ENCODE results near the gene ZNF319.
A peak's percentile ranks its signal among the peaks of the same experiment; 100 is the strongest.

The ZNF319 gene

GRCh38 chr16:57961538-57961937, 38.9 kb downstream of the ZNF319 start:
- DNase-seq, result peak in 1 of 10 donors; percentile 3
- intact Hi-C loops (cut with DNase I), result no loop called here

GRCh38 chr16:57960826-57961472, 39.5 kb downstream of the ZNF319 start:
- intact Hi-C loops (cut with DNase I), result no loop called here
- DNase-seq, result peak in 2 of 10 donors; percentile 49 to 65

GRCh38 chr16:57960310-57960709, 40.2 kb downstream of the ZNF319 start:
- intact Hi-C loops (cut with DNase I), result no loop called here
- peak in 2 of 10 donors; percentile 51 to 67 for DNase-seq

DNA sequence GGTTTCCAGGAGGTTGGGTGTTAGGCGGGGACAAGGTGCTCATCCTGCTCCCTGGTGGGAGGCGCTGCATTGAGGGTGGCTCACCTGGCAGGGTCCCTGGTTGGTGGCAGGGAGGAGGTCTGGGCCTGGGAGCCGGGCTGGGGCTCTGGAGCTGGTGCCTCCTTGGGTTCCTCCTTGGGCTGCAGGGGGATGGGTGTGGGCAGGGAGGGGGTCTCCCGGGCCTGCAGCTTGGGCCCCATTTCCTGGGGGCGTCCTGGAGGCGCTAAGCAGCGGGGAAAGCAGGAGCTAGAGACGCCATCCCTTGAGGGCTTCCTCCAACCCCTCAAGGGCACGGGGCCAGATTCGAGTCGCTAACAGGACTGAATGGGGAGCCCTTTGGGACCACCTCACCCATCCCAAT, 40.7 kb downstream of the ZNF319 start:
- DNase-seq, result peak in 2 of 10 donors; percentile 69 to 72
- intact Hi-C loops (cut with DNase I), result no loop called here

- intact Hi-C loops (cut with DNase I), result no loop called here
- DNase-seq, result peak in 2 of 10 donors; percentile 3 to 9
These were observed 41.4 kb downstream of the ZNF319 start for GRCh38 chr16:57959121-57959520.

GRCh38 chr16:57958544-57958943, 41.9 kb downstream of the ZNF319 start:
- intact Hi-C loops (cut with DNase I), result no loop called here
- peak in 2 of 10 donors; percentile 19 to 20 for DNase-seq

GRCh38 chr16:57957673-57958392, 42.6 kb downstream of the ZNF319 start:
- intact Hi-C loops (cut with DNase I), result no loop called here
- DNase-seq, result peak in 1 of 10 donors; percentile 66

- peak in 2 of 10 donors; percentile 27 to 75 for DNase-seq
- intact Hi-C loops (cut with DNase I), result no loop called here
These were observed 43.4 kb downstream of the ZNF319 start for GRCh38 chr16:57956924-57957672.

DNA sequence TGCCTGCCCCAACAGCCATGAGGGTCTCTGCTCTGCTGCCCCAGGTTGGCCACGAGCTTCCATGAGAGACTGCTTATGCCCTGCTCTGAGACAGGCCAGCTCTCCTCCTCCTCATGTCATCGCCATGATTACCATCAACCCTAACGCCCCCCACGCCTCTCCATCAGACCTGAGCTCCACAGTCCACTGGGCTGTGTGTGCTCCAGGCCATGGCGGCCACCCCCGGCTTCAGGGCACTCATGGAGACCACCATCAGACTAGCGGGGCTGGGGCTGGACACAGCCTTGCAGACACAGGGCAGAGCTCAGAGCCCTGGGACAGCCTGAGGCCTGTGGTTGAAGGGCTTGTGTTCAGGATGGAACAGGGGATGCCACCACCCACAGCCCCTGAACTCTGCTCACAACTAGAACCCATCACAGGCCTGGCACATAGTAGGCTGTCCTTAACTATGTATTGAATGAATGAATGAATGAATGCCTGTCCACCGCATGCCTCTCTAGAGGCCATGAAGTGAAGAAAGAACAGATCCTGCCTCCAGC, 44.1 kb downstream of the ZNF319 start:
- DNase-seq, result peak in 1 of 10 donors; percentile 51
- intact Hi-C loops (cut with DNase I), result no loop called here

DNA sequence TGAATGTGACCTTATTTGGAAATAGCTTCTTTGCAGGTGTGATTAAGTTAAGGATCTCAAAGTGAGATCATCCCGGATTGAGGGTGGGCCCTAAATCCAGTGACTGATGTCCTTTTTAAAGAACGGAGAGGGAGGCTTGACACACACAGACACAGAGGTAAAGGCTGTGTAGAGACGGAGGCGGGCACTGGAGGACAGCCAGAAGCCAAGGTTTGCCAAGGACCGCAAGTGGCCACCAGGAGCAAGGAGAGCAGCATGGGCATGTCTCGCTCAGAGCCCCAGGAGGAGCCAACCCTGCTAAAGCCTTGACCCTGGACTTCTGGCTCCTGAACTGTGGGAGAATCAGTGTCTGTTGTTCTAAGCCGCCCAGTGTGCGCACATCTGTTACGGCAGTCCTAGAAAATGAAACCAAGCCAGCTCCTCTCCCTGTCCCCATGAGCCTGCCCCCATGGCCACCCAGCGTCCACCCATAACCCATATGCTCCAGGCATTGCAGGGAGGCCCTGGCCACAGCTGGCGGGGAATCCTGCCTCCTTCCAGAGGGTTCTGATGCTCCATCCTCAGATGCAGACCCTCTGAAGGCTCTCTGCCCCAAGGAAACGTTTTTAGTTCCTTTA, 44.8 kb downstream of the ZNF319 start:
- DNase-seq, result peak in 2 of 10 donors; percentile 52 to 59
- intact Hi-C loops (cut with DNase I), result no loop called here

DNA sequence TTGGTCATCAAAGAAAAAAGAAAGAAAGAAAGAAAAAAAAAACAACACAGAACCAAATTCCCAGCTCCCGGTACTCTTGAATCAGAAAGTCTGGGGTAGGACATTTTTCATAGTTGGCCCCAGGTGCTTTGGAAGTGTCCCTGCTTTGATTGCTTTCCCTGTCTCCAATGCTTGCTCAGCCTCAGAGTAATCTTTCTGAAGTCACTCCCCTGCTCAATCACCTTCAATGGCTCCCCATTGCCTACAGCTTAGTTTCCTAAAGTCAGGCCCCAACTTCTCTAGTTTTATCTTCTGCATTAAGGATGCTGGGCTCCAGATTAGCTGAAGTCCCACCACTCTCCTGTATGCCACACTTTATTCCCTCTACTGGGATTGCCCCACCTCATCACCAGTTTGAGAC, 46.6 kb downstream of the ZNF319 start:
- peak in 1 of 10 donors; percentile 0 for DNase-seq
- intact Hi-C loops (cut with DNase I), result no loop called here

GRCh38 chr16:57952909-57953308, 47.6 kb downstream of the ZNF319 start:
- peak in 2 of 10 donors; percentile 69 for DNase-seq
- intact Hi-C loops (cut with DNase I), result no loop called here

DNA sequence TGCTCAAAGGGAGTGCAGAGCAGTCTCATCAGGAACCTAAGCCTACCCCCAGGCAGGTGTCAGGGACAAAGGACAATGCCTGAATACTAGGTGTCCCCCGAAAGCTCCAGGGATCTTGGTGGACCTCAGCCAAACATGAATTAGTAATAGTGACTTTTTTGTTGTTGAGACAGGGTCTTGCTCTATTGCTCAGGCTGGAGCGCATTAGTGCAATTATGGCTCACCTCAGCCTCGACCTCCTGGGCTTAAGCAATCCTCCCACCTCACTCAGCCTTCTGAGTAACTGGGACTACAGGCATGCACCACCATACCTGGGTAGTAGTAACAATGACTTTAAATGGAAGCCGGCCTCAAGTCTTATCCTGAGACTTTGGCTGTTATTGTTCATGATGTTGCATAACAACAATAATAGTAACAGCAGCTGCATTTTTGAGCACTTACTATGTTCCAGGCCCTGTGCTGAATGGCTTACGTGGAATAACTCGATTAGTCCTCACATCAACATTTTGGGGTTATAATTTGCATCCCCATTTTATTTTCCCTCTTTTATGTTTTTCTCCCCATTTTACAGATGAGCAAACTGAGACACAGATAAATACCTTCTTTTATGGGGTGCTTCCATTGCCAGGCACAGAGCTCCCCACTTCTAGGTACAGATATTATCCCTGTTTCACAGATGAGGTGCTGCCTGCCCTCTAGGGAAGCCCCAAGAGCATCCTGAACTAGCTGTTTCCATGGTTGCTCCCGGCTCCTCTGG, 49.1 kb downstream of the ZNF319 start:
- intact Hi-C loops (cut with DNase I), result no loop called here
- DNase-seq, result peak in 1 of 10 donors; percentile 30

DNA sequence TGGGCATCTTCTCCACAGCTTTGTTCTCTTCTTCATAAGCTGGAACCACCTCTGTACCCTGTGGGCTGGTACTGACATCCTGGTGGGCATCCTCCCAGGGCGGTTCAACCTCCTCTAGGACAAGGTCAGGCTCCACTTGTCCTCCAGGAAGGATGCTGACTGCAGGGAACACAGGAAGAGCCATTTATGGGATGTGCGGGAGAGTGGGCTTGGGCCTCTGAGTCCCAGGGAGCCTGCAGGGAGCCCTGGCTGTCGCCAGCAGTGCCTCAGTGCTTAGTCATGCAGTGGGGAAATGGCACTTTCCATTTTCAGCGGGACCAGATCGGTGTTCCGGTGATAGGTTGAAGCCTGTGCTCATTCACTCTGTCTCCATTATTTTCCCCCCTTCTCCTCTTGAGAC, 50.1 kb downstream of the ZNF319 start:
- intact Hi-C loops (cut with DNase I), result no loop called here

DNA sequence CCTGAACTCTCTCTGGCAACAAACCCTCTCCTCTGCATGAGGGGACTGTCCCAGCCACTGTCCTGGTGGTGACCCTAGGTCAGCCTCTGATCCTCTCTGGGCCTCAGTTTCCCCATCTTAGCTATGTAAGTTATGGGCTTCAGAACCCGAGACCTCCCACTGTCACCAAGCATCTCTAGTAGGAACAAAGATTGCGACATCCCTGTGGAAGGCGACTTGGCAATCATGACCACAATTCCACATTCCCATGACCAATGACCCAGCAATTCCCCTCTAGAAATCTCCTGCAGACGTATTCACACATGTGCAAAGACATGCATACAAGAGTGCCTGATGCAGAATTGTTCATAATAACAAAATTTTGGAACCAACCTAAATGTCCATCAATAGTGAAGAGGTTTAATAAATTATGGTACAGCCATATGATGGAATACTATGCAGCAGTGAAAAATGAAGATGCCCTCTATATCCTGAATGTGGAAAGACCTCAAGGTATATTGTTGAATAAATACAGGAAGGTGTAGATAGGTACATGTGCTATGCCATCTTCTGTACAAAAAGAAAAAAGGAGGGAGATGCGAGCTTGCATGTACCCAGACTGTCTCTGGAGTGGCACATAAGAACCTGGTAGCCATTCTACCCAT, 50.8 kb downstream of the ZNF319 start:
- DNase-seq, result peak in 1 of 10 donors; percentile 42
- intact Hi-C loops (cut with DNase I), result no loop called here

More for the DNA sequence above, 50.1 kb downstream of the ZNF319 start:
- peak in 2 of 10 donors; percentile 69 to 79 for DNase-seq

DNA sequence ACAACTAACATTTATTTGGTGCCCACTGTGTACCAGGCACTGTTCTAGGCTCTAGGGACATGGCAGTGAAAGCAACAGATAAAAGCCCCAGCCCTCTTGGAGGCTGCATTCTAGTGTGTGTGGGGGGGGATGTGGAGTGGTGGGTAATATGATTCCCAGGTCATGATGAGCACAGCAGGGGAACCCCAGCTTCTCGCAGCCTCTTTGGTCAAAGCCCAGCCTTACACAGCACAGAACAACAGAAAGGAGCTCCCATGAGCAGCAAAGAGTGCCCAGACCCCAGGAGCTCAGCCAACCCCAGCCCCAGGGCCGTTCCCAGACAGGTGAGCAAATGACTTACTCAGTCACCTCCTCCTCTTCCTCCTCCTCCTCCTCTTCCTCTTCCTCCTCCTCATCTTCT, 51.5 kb downstream of the ZNF319 start:
- DNase-seq, result peak in 2 of 10 donors; percentile 41 to 43
- intact Hi-C loops (cut with DNase I), result no loop called here

GRCh38 chr16:57948027-57948426, 52.4 kb downstream of the ZNF319 start:
- no peak for DNase-seq
- intact Hi-C loops (cut with DNase I), result no loop called here

GRCh38 chr16:57947261-57947660, 53.2 kb downstream of the ZNF319 start:
- peak in 1 of 10 donors; percentile 27 for DNase-seq

DNA sequence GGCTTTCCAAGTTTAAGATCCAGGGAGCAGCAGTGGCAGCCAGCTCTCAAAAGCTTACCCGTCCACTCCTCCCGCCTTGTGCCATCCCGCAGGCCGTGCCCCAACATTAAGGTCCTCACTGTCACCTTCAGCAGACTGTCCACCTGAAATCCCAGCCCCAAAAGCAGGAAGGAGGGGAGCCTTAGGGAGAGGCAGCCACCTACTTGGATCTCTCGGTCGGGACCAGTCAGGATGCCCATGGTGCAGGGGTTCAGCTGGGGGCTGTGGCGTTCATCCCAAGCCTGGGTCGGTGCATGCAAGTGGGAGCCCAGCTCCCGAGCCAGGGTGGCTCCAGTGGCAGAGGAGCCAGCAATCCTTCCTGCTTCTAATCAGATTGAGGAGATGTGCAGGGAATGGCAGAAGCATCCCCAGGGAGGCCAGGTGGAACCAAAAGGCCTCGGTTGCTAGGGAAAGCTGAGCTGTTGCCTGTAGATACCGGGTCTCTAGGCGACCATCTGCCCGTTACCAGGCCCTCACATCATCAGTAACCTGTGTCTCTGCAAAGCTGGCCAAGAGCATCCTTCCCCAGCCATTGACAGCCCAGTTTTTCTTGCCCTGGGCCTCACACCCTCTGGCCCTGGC, 54.2 kb downstream of the ZNF319 start:
- intact Hi-C loops (cut with DNase I), result no loop called here
- DNase-seq, result peak in 3 of 10 donors; percentile 19 to 76 (median 38)

More at GRCh38 chr16:57947261-57947660, 53.2 kb downstream of the ZNF319 start:
- intact Hi-C loops (cut with DNase I), result no loop called here

Measured in posterior cingulate gyrus (tissue), 11 donors.